GM12891 (cell line): ENCODE data around the gene ARL9.

Source experiments
- POLR2A ChIP-seq: IDR thresholded peaks from 2 replicates; pipeline ENCODE4 v1.6.1; 2011; ENCODE audit warnings: low read depth, low read length, control low read depth
- POLR2AphosphoS5 ChIP-seq: IDR thresholded peaks from 2 replicates; pipeline ENCODE4 v1.6.1; 2011; ENCODE audit warnings: low read depth, low read length, control low read depth
- POU2F2 ChIP-seq: IDR thresholded peaks from 2 replicates; pipeline ENCODE4 v1.6.1; 2011; ENCODE audit warnings: low read depth, mild to moderate bottlenecking, control low read depth, low read length, moderate library complexity
- TAF1 ChIP-seq: IDR thresholded peaks from 2 replicates; pipeline ENCODE4 v1.6.1; 2011; ENCODE audit warnings: low read depth, low read length, control low read depth

GRCh38 chr4:56552273-56552672, 46.7 kb downstream of the ARL9 start:
- TF ChIP-seq POLR2AphosphoS5 (no peak), POU2F2 (no peak), POLR2A (no peak), TAF1 (no peak)
